ENCODE results near the gene VTI1A. TPM values are rescaled to one million over a fixed set of nuclear protein-coding genes. Genes with fewer than 3 reads are reported as not detected.

The VTI1A gene
- total RNA-seq, 1 donor from 2014 or later: 36.9 TPM

- no peaks in the 10 kb centered on the region for H3K4me1 ChIP-seq
- no peaks in the 10 kb centered on the region for H3K9me3 ChIP-seq
- no peaks in the 10 kb centered on the region for H3K27me3 ChIP-seq (ENCODE audit: low read depth)
- ATAC-seq (no peak), DNase-seq (no peak)
- H3K27ac ChIP-seq: no peak overlapping the region
- no peaks in the 10 kb centered on the region for H3K36me3 ChIP-seq
- intact Hi-C loops (cut with DNase I): no loop called here
- TF ChIP-seq CTCF (IDR thresholded peaks at IDR 0.05): no peak
- H3K4me3 ChIP-seq: no peak overlapping the region
Measured at GRCh38 chr10:112643600-112644264, 196.7 kb downstream of the VTI1A start.

- intact Hi-C loops (cut with DNase I): no loop called here
- no peak for TF ChIP-seq CTCF (IDR thresholded peaks at IDR 0.05)
Measured at GRCh38 chr10:112644265-112644645, 197.2 kb downstream of the VTI1A start.

GRCh38 chr10:112649006-112649821, 202.2 kb downstream of the VTI1A start:
- no peaks in the 10 kb centered on the region for H3K27me3 ChIP-seq (ENCODE audit: low read depth)
- H3K36me3 ChIP-seq: no peaks in the 10 kb centered on the region
- no peaks in the 10 kb centered on the region for H3K4me1 ChIP-seq
- intact Hi-C loops (cut with DNase I): no loop called here
- ATAC-seq (no peak), DNase-seq (no peak)
- H3K4me3 ChIP-seq: no peak overlapping the region
- TF ChIP-seq CTCF (IDR thresholded peaks at IDR 0.05): no peak
- no peaks in the 10 kb centered on the region for H3K9me3 ChIP-seq
- no peak overlapping the region for H3K27ac ChIP-seq

More at GRCh38 chr10:112644265-112644645, 197.2 kb downstream of the VTI1A start:
- Histone ChIP-seq H3K27me3 (ENCODE audit: low read depth) (no peaks in the 10 kb centered on the region), H3K4me3 (no peak overlapping the region), H3K36me3 (no peaks in the 10 kb centered on the region), H3K9me3 (no peaks in the 10 kb centered on the region), H3K27ac (no peak overlapping the region), H3K4me1 (no peaks in the 10 kb centered on the region)
- no peak for DNase-seq
- no peak for ATAC-seq

DNA sequence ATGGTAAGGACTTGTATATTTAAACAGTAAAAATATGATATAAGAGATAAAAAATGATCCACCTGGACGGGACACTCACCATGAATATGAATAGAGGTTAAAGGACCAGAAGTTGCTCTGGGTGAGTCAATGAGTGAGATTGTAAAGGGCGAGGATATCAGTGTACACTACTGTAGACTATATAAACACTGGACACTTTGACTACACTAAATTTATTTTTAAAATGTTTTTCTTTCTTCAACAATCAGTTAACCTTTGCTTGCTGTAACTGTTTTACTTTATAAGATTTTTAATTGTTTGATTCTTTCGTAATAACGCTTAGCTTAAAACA, 202.8 kb downstream of the VTI1A start:
- ATAC-seq (no peak), DNase-seq (no peak)
- intact Hi-C loops (cut with DNase I): no loop called here
- H3K4me1 ChIP-seq: no peaks in the 10 kb centered on the region
- no peak overlapping the region for H3K4me3 ChIP-seq
- no peak for TF ChIP-seq CTCF (IDR thresholded peaks at IDR 0.05)
- no peaks in the 10 kb centered on the region for H3K36me3 ChIP-seq
- no peaks in the 10 kb centered on the region for H3K9me3 ChIP-seq
- H3K27ac ChIP-seq: no peak overlapping the region
- H3K27me3 ChIP-seq (ENCODE audit: low read depth): no peaks in the 10 kb centered on the region

DNA sequence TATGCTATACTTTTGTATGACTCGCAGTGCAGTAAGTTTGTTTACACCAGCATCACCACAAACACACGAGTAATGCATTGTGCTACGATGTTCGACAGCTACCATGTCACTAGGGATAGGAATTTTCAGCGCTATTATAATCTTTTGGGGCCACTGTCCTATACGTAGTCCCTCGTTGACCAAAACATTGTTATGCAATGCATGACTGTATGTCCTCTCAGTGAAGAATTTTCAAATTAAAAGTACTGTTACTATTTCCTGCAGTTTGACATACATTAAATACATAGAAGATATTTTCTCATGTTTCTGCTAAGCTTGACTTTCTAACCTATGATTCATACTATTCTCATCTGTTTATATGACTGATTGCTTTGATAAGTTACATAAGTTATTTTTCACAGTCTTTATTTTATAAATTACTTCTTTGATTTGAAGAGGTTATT, 203.6 kb downstream of the VTI1A start:
- Histone ChIP-seq H3K4me3 (no peak overlapping the region), H3K9me3 (no peaks in the 10 kb centered on the region), H3K27ac (no peak overlapping the region), H3K27me3 (ENCODE audit: low read depth) (no peaks in the 10 kb centered on the region), H3K4me1 (no peaks in the 10 kb centered on the region), H3K36me3 (no peaks in the 10 kb centered on the region)
- DNase-seq: no peak
- no peak for TF ChIP-seq CTCF (IDR thresholded peaks at IDR 0.05)
- no peak for ATAC-seq
- intact Hi-C loops (cut with DNase I): no loop called here
